HepG2 (cell line): ENCODE results near the gene TUBA4A. TPM values are rescaled to one million over a fixed set of nuclear protein-coding genes. Genes with fewer than 3 reads are reported as not detected.

Source experiments
- ATAC-seq: fragments of 200-7000 bp; cut with Tn5 transposase; 3 replicates; pipeline ENCODE4 v1.9.1; 2020; ENCODE audit warnings: mild to moderate bottlenecking, moderate library complexity
- BruUV-seq: library from RNA; stranded (reverse); fragments of 400-500 nt; replicated peaks from 2 replicates; lab custom pipeline; 2021; lab: Mats Ljungman, UMichigan
- CTCF ChIA-PET: fragments of 300-600 bp; formaldehyde crosslinking; extraction: SDS; loops from one replicate; lab custom pipeline; 2021; ENCODE audit warnings: low total read pairs, inconsistent platforms, low intra/inter-chr PET ratio; lab: Yijun Ruan, JAX
- POLR2A ChIA-PET: fragments of 350-600 bp; sonication (Branson Sonifier 250); formaldehyde crosslinking; loops from one replicate; lab custom pipeline; 2020; ENCODE audit warnings: antibody characterized with exemption, inconsistent platforms; lab: Yijun Ruan, JAX
- DNase-seq: peaks from one replicate; pipeline ENCODE4 v3.0.0-alpha.2; 2015; ENCODE audit warnings: low spot score
- FAIRE-seq: peaks from 3 replicates; lab custom pipeline; 2011; peaks lifted over from hg19 to GRCh38; lab: Jason Lieb, UNC
- H2AFZ ChIP-seq: one replicate; pipeline ENCODE4 v1.6.1; 2011; ENCODE audit warnings: low read length, inconsistent platforms
- H3K27ac ChIP-seq: fragments of 300-600 bp; 3 replicates; pipeline ENCODE4 v1.8.0; 2011; ENCODE audit warnings: mixed run types, mild to moderate bottlenecking, mixed read lengths, low read length, inconsistent platforms; ENCODE audit not compliant: insufficient read depth; ENCODE audit errors: extremely low read length
- H3K27me3 ChIP-seq, 2 experiments: fragments of 200-600 bp in 1 of 2; 2 replicates in 1 of 2; 3 replicates in 1 of 2; pipeline versions ENCODE4 v1.6.0 to v1.8.0; 2011; ENCODE audit warnings: low read length in 2 of 2, mild to moderate bottlenecking in 2 of 2, moderate library complexity in 2 of 2, inconsistent platforms in 1 of 2; ENCODE audit not compliant: insufficient read depth in 2 of 2, control insufficient read depth in 1 of 2
- H3K36me3 ChIP-seq, 2 experiments: fragments of 200-600 bp in 1 of 2; replicated peaks in 1 of 2; 2 replicates in 1 of 2; 3 replicates in 1 of 2; pipeline versions ENCODE4 v1.5.1 to v1.8.0; 2011; ENCODE audit warnings: low read length in 2 of 2, inconsistent platforms in 1 of 2; ENCODE audit not compliant: insufficient read depth in 2 of 2, control insufficient read depth in 1 of 2
- H3K4me1 ChIP-seq: 2 replicates; pipeline ENCODE4 v1.5.1; 2012; ENCODE audit warnings: low read length, inconsistent platforms; ENCODE audit not compliant: insufficient read depth
- H3K4me2 ChIP-seq: 2 replicates; pipeline ENCODE4 v1.6.0; 2011; ENCODE audit warnings: low read depth, low read length, inconsistent platforms
- H3K4me3 ChIP-seq, 3 experiments: fragments of 200-600 bp in 1 of 3; sonication (generic), shearing (Covaris generic) in 1 of 3; replicated peaks in 1 of 3; 2 replicates each; pipeline ENCODE4 v1.5.1; 2011 to 2016; ENCODE audit warnings: low read length in 3 of 3, inconsistent platforms in 2 of 3, low read depth in 2 of 3, mild to moderate bottlenecking in 2 of 3, control low read depth in 1 of 3, mixed read lengths in 1 of 3; ENCODE audit not compliant: insufficient read depth in 1 of 3
- H3K79me2 ChIP-seq: one replicate; pipeline ENCODE4 v1.6.1; 2011; ENCODE audit warnings: low read length, inconsistent platforms; ENCODE audit not compliant: insufficient read depth
- H3K9ac ChIP-seq: 2 replicates; pipeline ENCODE4 v1.6.0; 2011; ENCODE audit warnings: mild to moderate bottlenecking, low read depth, low read length, inconsistent platforms; ENCODE audit not compliant: insufficient read depth
- H3K9me3 ChIP-seq: 2 replicates; pipeline ENCODE4 v1.5.1; 2012; ENCODE audit warnings: mild to moderate bottlenecking, low read length
- H4K20me1 ChIP-seq: 2 replicates; pipeline ENCODE4 v1.6.0; 2011; ENCODE audit warnings: inconsistent platforms, mild to moderate bottlenecking, low read length, moderate library complexity; ENCODE audit not compliant: insufficient read depth
- AGO2 ChIP-seq: fragments of 200-400 bp; formaldehyde crosslinking; optimal IDR thresholded peaks from 2 replicates; pipeline ENCODE3; 2017; ENCODE audit warnings: mild to moderate bottlenecking, low read depth, low read length, moderate library complexity
- FOXC1 ChIP-seq: sonication (generic); formaldehyde crosslinking; IDR thresholded peaks from 2 replicates; pipeline ENCODE4 v1.8.0; 2022; ENCODE audit warnings: mild to moderate bottlenecking, missing genetic modification reagents, borderline replicate concordance
- GFI1 ChIP-seq: sonication (generic); formaldehyde crosslinking; IDR thresholded peaks from 2 replicates; pipeline ENCODE4 v1.5.0; 2020; ENCODE audit warnings: missing genetic modification reagents, mild to moderate bottlenecking, borderline replicate concordance
- RBM22 ChIP-seq: fragments of 200-400 bp; formaldehyde crosslinking; optimal IDR thresholded peaks from 2 replicates; pipeline ENCODE3; 2017; ENCODE audit warnings: mild to moderate bottlenecking, low read length, moderate library complexity
- REL ChIP-seq: sonication (generic); formaldehyde crosslinking; conservative IDR thresholded peaks from 2 replicates; pipeline ENCODE4 v1.8.0; 2022; ENCODE audit warnings: mild to moderate bottlenecking, missing genetic modification reagents, moderate library complexity
- TCF7L2 ChIP-seq: IDR thresholded peaks from 2 replicates; pipeline ENCODE4 v1.6.1; 2011; ENCODE audit warnings: mild to moderate bottlenecking, low read depth, low read length, moderate library complexity
- TOPORS ChIP-seq: sonication (generic); formaldehyde crosslinking; IDR thresholded peaks from 2 replicates; pipeline ENCODE4 v1.8.0; 2023; ENCODE audit warnings: mild to moderate bottlenecking, missing genetic modification reagents
- YEATS2 ChIP-seq: sonication (generic); formaldehyde crosslinking; IDR thresholded peaks from 2 replicates; pipeline ENCODE4 v1.4.0; 2020; ENCODE audit warnings: missing genetic modification reagents, borderline replicate concordance
- ZBTB38 ChIP-seq: sonication (generic); formaldehyde crosslinking; IDR thresholded peaks from 2 replicates; pipeline ENCODE4 v1.5.1; 2020; ENCODE audit warnings: mild to moderate bottlenecking, missing genetic modification reagents
- ZBTB4 ChIP-seq: sonication (generic); formaldehyde crosslinking; IDR thresholded peaks from 2 replicates; pipeline ENCODE4 v1.4.0; 2020; ENCODE audit warnings: missing genetic modification reagents, mild to moderate bottlenecking, borderline replicate concordance
- ZFP91 ChIP-seq: sonication (generic); formaldehyde crosslinking; IDR thresholded peaks from 2 replicates; pipeline ENCODE4 v1.9.0; 2022; ENCODE audit warnings: missing genetic modification reagents, mild to moderate bottlenecking, borderline replicate concordance
- ZNF264 ChIP-seq: sonication (generic); formaldehyde crosslinking; IDR thresholded peaks from 2 replicates; pipeline ENCODE4 v1.4.0; 2020; ENCODE audit warnings: missing genetic modification reagents
- ZNF329 ChIP-seq: sonication (generic); formaldehyde crosslinking; IDR thresholded peaks from 2 replicates; pipeline ENCODE4 v1.9.0; 2021; ENCODE audit warnings: low read depth, mild to moderate bottlenecking, missing genetic modification reagents
- ZNF563 ChIP-seq: sonication (generic); formaldehyde crosslinking; IDR thresholded peaks from 2 replicates; pipeline ENCODE4 v1.8.0; 2022; ENCODE audit warnings: mild to moderate bottlenecking, moderate library complexity, missing genetic modification reagents
- WGBS: methylation state at CpG from one replicate; pipeline ENCODE4 v1.1.6; 2017; ENCODE audit warnings: low lambda C conversion rate; 5-methylcytosine and 5-hydroxymethylcytosine counted together
- in situ Hi-C: cut with HindIII; loops from 2 replicates; pipeline ENCODE4 v1.10.0; 2017; ENCODE audit warnings: low pct_unique_long_range_greater_than_20kb; ENCODE audit not compliant: extremely low pct_ligation_motif_present
- intact Hi-C: fragments of 100-400 bp; cut with micrococcal nuclease; formaldehyde crosslinking; loops from one replicate; pipeline ENCODE4 v1.10.0; 2022; ENCODE audit not compliant: unreplicated experiment
- polyA plus RNA-seq, 8 experiments: library from polyadenylated mRNA; depleted of rRNA in 3 of 8; stranded (reverse) in 7 of 8; unstranded in 1 of 8; fragments of >200 nt; fragmentation: Illumina TruSeq in 4 of 8; extraction: Trizol in 4 of 8; gene quantifications; 2 replicates each; pipeline versions ENCODE4 v1.2.1 to v1.2.3, GENCODE V29; 2011 to 2016; ENCODE audit warnings: low read depth in 4 of 8, missing spikeins in 1 of 8, mixed read lengths in 1 of 8; ENCODE audit not compliant: insufficient read depth in 1 of 8
- total RNA-seq, 5 experiments: library from RNA; depleted of rRNA; stranded (reverse); fragments of >200 nt; fragmentation: Illumina TruSeq; extraction: Trizol; gene quantifications; 2 replicates each; pipeline ENCODE4 v1.2.3, GENCODE V29; 2016; ENCODE audit warnings: low read depth in 1 of 5

The TUBA4A gene
- total and polyA plus RNA-seq, 2 of the 13 experiments (the other 11 are each of a cell fraction or from before 2014, with no cell fraction given) = 1.3 to 12.7 TPM

GRCh38 chr2:219213026-219213415, 40.7 kb downstream of the TUBA4A start (continued):
- TF ChIP-seq FOXC1 (CRISPR knock-in tag) = no peak

- no peak overlapping the region for H2AFZ ChIP-seq
- DNase-seq = no peak
- H3K4me3 ChIP-seq = no peak overlapping the region
- TF ChIP-seq RBM22 (peak; percentile 75), ZBTB4 (peak; percentile 31; the same call in 1 of the 2 replicates), ZBTB38 (CRISPR knock-in tag) (peak; percentile 33; the same call in 1 of the 2 replicates), YEATS2 (CRISPR knock-in tag) (no peak), ZNF264 (no peak), AGO2 (peak; percentile 19), ZNF563 (CRISPR knock-in tag) (no peak), TOPORS (0 out of 2 replicates have a peak, but pooled peaks have one; percentile 50), ZFP91 (CRISPR knock-in tag) (peak; percentile 29; the same call in 1 of the 2 replicates), GFI1 (CRISPR knock-in tag) (0 out of 2 replicates have a peak, but pooled peaks have one; percentile 21), TCF7L2 (no peak), ZNF329 (CRISPR knock-in tag) (0 out of 2 replicates have a peak, but pooled peaks have one; percentile 14), REL (no peak)
- H4K20me1 ChIP-seq = no peaks in the 10 kb centered on the region
- intact Hi-C loops (loop anchor here (1.0 kb wide), 1 partner anchor 40 kb away; no protein-coding TSS in a partner anchor), in situ Hi-C loops (no loop called here)
- peaks cover 34 to 58% of the 10 kb centered on the region in 2 experiments for H3K36me3 ChIP-seq
- FAIRE-seq = no peak
- no peaks in the 10 kb centered on the region; a peak in 1 of 5 replicates for H3K27me3 ChIP-seq
- H3K27ac ChIP-seq = peak overlapping the region; percentile 38
- no TSS peak for BruUV-seq
- ATAC-seq = no peak
- no peak overlapping the region for H3K4me2 ChIP-seq
- peaks cover 6% of the 10 kb centered on the region for H3K79me2 ChIP-seq
- no peaks in the 10 kb centered on the region for H3K9me3 ChIP-seq
- ChIA-PET CTCF (interaction anchor here (1.3 to 2.5 kb wide), 3 partner anchors 39 to 51 kb away, joined by 3 to 28 read pairs (median 17); partner anchors contain the start of gene NHEJ1), POLR2A (interaction anchor here (1.0 to 3.4 kb wide), 7 partner anchors 10 to 51 kb away, joined by 4 to 20 read pairs (median 7); partner anchors contain the start of genes ANKZF1, ATG9A, CNPPD1 and NHEJ1)
- 95% methylated on average over 9 of the region's 9 CpGs for WGBS
- H3K9ac ChIP-seq = no peak overlapping the region
- peaks cover 69% of the 10 kb centered on the region for H3K4me1 ChIP-seq
Observed at GRCh38 chr2:219210886-219211362, 42.8 kb downstream of the TUBA4A start.
